ENCODE measurements around the gene SKI.

Gene SKI

DNA sequence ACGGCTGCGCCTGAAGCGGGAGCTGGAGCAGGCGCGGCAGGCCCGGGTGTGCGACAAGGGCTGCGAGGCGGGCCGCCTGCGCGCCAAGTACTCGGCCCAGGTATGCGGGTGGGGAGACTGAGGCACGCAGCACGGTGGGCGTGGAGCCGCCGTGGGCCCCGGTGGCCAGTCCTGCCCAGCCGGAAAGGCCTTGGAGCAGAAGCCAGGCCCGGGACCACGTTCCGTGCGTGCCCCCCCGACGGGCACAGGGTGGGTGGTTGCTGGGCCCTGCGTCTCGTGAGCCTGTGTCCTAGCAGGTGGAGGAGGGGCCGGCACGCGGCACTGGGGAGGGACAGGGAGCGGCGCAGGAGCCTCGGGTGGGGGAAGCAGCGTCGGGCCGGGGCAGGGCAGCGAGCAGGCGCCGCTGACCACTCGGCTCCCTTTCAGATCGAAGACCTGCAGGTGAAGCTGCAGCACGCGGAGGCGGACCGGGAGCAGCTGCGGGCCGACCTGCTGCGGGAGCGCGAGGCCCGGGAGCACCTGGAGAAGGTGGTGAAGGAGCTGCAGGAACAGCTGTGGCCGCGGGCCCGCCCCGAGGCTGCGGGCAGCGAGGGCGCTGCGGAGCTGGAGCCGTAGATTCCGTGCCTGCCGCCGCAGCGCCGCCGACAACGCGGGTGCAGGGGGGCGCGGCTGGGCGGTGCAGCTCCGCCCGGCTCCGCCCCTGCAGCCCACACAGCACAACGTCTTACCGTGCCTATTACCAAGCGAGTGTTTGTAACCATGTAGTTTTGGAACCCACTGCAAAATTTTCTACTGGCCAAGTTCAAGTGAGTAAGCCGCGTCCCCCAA, 78.2 kb downstream of the SKI start:
- no peaks in the 10 kb centered on the region for H3K27me3 Mint-ChIP-seq (ENCODE audit: low read depth)
- H3K4me1 Mint-ChIP-seq (ENCODE audit: low read depth), result peaks cover 6% of the 10 kb centered on the region
- H3K4me3 Mint-ChIP-seq, result no peak overlapping the region
- H3K36me3 Mint-ChIP-seq (ENCODE audit: low read depth), result peaks cover 20% of the 10 kb centered on the region
- no peaks in the 10 kb centered on the region for H3K9me3 Mint-ChIP-seq
- no peak overlapping the region for H3K27ac Mint-ChIP-seq

DNA sequence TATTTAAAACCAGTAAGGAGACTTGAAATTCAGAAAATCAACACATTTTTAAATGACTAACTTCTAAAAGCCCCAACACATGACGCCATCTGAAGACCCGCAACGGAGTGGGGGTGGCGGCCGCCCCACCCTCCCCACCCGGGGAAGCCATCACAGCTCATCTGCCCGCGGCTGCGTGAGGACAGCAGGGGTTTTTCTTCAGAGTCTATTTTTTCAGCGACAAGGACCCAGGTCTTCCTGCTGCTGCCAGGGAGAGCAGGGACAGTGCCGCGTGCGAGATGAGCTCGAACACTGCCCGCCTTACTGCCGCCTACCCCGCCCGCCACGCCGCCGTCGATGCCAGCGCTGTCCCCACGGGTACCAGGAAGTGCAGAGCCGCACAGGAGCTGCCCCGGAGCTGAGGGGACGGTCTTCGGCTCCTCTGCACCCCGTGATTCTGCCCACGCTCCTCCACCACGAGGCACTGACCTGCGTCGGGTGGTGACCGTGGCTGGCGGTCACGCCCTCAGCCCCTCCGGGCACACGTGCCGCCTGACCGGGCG, 79.0 kb downstream of the SKI start:
- Mint-ChIP-seq H3K9me3 (no peaks in the 10 kb centered on the region), H3K27ac (no peak overlapping the region), H3K4me3 (no peak overlapping the region), H3K4me1 (ENCODE audit: low read depth) (peaks cover 3% of the 10 kb centered on the region), H3K36me3 (ENCODE audit: low read depth) (peaks cover 20% of the 10 kb centered on the region), H3K27me3 (ENCODE audit: low read depth) (no peaks in the 10 kb centered on the region)

DNA sequence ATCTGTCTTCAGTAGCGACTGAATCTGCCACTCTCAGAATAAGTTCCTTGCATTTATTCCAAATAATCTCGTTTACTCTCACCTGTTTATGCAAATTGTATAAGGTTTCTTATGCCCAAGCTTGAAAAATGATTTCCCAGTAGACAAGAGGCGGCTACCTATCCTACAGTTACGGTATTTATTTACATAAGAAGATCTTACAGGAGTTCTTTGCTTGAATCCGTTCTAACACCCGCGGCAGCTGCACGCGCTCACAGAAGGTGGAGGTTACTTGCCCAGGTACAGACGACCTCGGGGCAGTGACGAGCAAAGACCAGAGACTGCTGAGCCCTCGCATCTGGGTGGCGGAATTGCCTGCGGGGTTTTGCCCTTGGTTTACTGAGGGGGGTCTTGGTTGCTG, 79.9 kb downstream of the SKI start:
- Mint-ChIP-seq H3K9me3 (no peaks in the 10 kb centered on the region), H3K27me3 (ENCODE audit: low read depth) (no peaks in the 10 kb centered on the region), H3K4me1 (ENCODE audit: low read depth) (peaks cover 3% of the 10 kb centered on the region), H3K36me3 (ENCODE audit: low read depth) (peaks cover 20% of the 10 kb centered on the region), H3K4me3 (no peak overlapping the region), H3K27ac (no peak overlapping the region)

DNA sequence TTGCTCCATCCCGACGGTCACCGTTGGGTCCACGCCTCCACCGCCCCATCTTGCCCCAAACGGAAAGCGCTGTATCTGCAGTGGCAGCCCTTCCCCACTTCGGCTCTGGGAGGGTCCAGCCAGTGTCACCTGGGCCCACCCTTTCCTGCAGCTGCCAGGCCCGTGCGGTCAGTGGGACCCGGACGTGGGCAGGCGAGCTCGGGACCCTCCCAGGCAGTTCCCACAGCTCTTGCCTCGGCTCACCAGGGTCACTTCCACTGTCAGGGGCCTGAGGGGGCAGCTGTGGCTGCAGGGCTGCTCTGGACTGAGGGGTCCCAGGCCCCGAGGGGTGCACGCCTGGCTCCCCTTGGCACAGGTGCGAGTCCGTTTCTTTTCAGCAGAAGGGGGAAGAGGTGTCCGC, 80.7 kb downstream of the SKI start:
- Mint-ChIP-seq H3K27me3 (ENCODE audit: low read depth) (no peaks in the 10 kb centered on the region), H3K4me3 (no peak overlapping the region), H3K4me1 (ENCODE audit: low read depth) (no peaks in the 10 kb centered on the region), H3K9me3 (no peaks in the 10 kb centered on the region), H3K27ac (no peak overlapping the region), H3K36me3 (ENCODE audit: low read depth) (peaks cover 16% of the 10 kb centered on the region)

DNA sequence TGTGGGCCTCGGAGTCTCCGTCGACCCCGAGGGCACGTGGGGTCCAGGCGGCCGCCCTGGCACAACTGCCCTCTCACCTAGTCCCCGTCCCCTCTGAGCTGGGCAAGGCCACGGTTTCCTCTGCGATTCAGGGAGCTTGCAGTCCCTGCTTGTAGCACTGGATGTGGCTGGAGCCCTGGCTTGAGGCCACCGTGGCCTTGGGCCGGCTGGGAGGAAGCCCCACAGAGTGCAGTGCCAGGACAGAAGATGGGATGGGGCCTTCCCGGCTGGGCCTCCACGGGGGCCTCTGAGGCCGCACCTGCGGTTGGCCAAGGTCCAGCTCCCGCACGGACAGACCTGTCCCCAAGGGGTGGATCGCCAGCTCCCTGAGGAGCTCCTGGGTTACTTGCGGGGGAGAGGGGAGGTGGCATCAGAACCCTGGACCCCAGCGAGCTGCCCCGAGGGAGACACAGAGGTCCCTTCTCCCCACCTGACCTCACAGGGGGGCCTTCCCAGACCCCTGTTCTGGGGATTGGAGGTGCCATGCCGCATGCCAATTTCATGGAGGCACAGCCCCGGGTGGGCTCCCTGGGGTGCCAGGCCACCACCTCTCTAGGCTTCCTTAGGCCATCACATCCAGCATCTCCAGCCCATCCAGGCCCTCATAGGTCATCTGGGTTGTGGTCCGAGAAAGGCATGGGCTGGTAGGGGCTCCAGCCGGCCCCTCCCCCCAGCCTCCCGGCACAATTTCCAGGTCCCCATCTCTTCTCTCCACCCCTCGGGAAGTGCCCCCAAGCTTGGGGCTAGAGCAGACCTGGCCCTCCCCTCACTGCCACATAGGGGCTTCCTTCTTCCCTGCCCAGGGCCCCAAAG, 82.4 kb downstream of the SKI start:
- no peaks in the 10 kb centered on the region for H3K27me3 Mint-ChIP-seq (ENCODE audit: low read depth)
- H3K9me3 Mint-ChIP-seq, result no peaks in the 10 kb centered on the region
- H3K36me3 Mint-ChIP-seq (ENCODE audit: low read depth), result peaks cover 13% of the 10 kb centered on the region
- no peak overlapping the region for H3K4me3 Mint-ChIP-seq
- H3K4me1 Mint-ChIP-seq (ENCODE audit: low read depth), result no peaks in the 10 kb centered on the region
- H3K27ac Mint-ChIP-seq, result no peak overlapping the region

- Mint-ChIP-seq H3K4me3 (no peak overlapping the region), H3K27ac (no peak overlapping the region), H3K36me3 (ENCODE audit: low read depth) (peaks cover 11% of the 10 kb centered on the region), H3K27me3 (ENCODE audit: low read depth) (no peaks in the 10 kb centered on the region), H3K9me3 (no peaks in the 10 kb centered on the region), H3K4me1 (ENCODE audit: low read depth) (no peaks in the 10 kb centered on the region)
Observed at GRCh38 chr1:2311184-2312032, 83.3 kb downstream of the SKI start.

GRCh38 chr1:2312160-2312514, 84.0 kb downstream of the SKI start:
- Mint-ChIP-seq H3K36me3 (ENCODE audit: low read depth) (peaks cover 11% of the 10 kb centered on the region), H3K4me3 (no peak overlapping the region), H3K4me1 (ENCODE audit: low read depth) (no peaks in the 10 kb centered on the region), H3K9me3 (no peaks in the 10 kb centered on the region), H3K27ac (no peak overlapping the region), H3K27me3 (ENCODE audit: low read depth) (no peaks in the 10 kb centered on the region)

DNA sequence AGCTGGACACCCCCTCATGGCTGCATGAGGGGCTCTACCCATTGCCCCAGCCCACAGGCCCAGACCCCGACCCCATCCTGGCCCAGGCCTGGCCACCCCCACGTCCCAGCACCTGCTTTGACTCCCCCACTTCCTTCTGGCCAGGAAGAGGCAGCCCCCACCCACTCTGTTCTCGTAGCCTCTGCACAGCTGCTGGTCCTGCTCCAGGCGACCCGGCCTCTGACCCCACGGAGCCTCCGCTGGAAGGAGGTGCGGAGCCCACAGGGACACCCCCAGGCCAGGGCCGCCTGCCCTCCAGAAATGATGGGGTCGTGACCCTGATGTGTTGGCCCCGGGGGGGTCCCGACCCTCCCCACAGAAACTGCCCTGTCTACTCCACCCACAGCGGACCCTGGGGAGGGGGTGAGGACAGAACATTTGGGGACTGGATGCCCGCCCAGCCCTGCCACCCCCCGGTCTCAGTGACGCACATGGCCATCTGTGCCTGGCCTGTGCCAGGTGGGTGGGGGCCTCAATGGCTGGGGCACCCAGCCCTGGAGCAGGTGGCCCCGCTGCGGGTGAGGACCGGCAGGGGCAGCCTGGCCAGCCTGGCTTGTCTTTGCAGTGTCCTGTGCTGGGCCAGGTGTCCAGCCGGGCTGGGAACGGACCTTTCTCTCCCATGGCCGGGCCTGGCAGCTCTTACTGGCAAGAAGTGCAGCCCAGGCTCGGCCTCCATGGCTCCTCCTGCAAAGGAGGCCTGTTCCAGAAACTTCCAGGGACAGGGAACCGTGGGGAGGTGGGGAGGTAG, 84.6 kb downstream of the SKI start:
- Mint-ChIP-seq H3K36me3 (ENCODE audit: low read depth) (peaks cover 7% of the 10 kb centered on the region), H3K27ac (no peak overlapping the region), H3K4me1 (ENCODE audit: low read depth) (no peaks in the 10 kb centered on the region), H3K27me3 (ENCODE audit: low read depth) (no peaks in the 10 kb centered on the region), H3K4me3 (no peak overlapping the region), H3K9me3 (no peaks in the 10 kb centered on the region)

DNA sequence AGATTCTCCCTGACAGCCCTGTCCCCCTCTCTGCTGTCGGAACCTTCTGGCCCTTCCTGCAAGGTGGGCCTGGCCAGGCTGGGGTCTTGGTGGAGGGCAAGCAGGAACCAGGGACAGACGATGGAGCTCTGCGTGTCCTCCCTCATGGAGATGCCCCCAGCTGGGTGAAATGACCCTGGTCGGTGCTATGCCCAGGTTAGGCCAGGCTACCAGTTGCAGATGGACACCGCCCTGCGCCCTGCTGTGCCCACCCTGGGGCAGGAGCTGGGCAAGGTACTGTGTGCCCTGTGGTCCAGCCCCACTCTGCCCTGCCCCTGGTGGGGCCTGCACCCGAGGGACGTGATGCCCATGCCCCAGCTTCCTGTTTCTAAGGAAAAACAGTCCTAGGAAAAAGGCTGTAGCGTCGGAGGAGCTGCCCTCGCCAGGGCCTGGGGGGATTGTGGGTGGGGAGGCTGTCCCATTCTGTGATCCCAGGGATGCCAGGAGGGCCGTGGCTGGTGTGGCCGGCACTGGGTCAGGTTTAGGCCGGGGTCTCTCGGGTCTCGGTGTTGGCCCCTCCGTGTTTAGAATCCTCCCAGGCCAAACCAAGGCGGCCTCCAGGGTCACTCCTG, 85.6 kb downstream of the SKI start:
- no peaks in the 10 kb centered on the region for H3K9me3 Mint-ChIP-seq
- H3K4me3 Mint-ChIP-seq, result no peak overlapping the region
- no peaks in the 10 kb centered on the region for H3K4me1 Mint-ChIP-seq (ENCODE audit: low read depth)
- no peaks in the 10 kb centered on the region for H3K36me3 Mint-ChIP-seq (ENCODE audit: low read depth)
- no peak overlapping the region for H3K27ac Mint-ChIP-seq
- H3K27me3 Mint-ChIP-seq (ENCODE audit: low read depth), result no peaks in the 10 kb centered on the region

GRCh38 chr1:2314273-2314802, 86.2 kb downstream of the SKI start:
- Mint-ChIP-seq H3K4me1 (ENCODE audit: low read depth) (no peaks in the 10 kb centered on the region), H3K27me3 (ENCODE audit: low read depth) (no peaks in the 10 kb centered on the region), H3K9me3 (no peaks in the 10 kb centered on the region), H3K4me3 (no peak overlapping the region), H3K27ac (no peak overlapping the region), H3K36me3 (ENCODE audit: low read depth) (no peaks in the 10 kb centered on the region)

DNA sequence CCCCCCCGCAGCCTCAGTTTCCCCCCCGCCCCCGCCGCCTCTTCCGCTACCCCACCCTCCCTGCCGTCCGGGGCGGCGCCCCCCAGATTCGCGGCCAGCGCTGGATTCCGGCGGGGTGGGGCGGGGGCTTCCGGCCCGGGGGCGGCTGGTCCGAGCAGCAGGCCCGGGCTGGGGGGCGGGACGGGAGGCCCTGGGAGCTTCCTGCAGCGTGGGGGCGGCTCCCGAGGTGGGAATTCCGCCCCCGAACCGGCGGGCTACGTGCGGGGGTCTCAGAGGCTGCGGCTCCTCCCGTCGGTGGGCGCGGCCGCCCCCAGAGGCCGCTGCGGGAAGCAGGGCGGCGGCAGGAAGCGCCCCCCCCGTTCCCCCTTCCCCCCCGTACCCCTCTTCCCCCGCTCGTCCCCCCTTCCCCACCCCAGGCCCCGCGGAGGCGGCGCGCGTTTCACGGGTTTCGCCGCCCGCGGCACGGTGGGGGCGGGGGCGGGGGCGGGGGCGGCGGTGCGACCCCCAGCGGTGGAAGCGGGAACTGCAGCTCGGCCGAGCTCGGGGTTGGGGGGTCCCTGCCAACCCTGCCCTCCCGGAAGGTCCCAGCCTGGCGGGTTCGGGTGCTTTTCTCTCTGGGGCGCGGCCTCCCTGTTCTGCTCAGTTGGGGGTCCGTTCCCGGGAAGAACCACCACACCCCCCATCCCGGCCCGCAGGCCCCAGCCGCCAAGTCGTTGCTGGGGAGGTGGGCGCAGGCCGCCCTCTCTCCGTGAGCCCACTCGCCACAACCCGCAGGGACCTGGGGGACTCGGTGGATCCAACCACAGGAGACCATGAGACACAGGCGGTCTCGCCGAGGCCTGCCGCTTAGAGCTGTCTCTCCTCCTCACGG, 86.9 kb downstream of the SKI start:
- Mint-ChIP-seq H3K36me3 (ENCODE audit: low read depth) (no peaks in the 10 kb centered on the region), H3K4me3 (peak overlapping the region; percentile 51), H3K4me1 (ENCODE audit: low read depth) (no peaks in the 10 kb centered on the region), H3K27ac (no peak overlapping the region), H3K9me3 (no peaks in the 10 kb centered on the region), H3K27me3 (ENCODE audit: low read depth) (no peaks in the 10 kb centered on the region)

- no peaks in the 10 kb centered on the region for H3K27me3 Mint-ChIP-seq (ENCODE audit: low read depth)
- no peaks in the 10 kb centered on the region for H3K9me3 Mint-ChIP-seq
- no peaks in the 10 kb centered on the region for H3K36me3 Mint-ChIP-seq (ENCODE audit: low read depth)
- peak overlapping the region; percentile 51 for H3K4me3 Mint-ChIP-seq
- H3K27ac Mint-ChIP-seq, result no peak overlapping the region
- no peaks in the 10 kb centered on the region for H3K4me1 Mint-ChIP-seq (ENCODE audit: low read depth)
Observed at GRCh38 chr1:2315674-2316450, 87.7 kb downstream of the SKI start.

All from T-helper 1 cell treated with Interleukin-12 subunit alpha and Interleukin-12 subunit beta and Interleukin-4 antibody, amounts not matched to agents 30 μg/mL and 1 μg/mL, for 36 hours (primary cell).